C4-2B (cell line): Measurements from ENCODE around the gene AMIGO3.

Experiments used
- CTCF ChIP-seq: fragments of 450-650 bp; conservative IDR thresholded peaks from 2 replicates; pipeline ENCODE4 v1.5.1; 2017; ENCODE audit warnings: mild to moderate bottlenecking
- ZFX ChIP-seq: fragments of 450-650 bp; IDR thresholded peaks from 2 replicates; pipeline ENCODE4 v1.6.1; 2017

GRCh38 chr3:49751501-49751900 lies 32.0 kb upstream of the AMIGO3 start:
- TF ChIP-seq CTCF (no peak), ZFX (no peak)
